Endothelial cell of umbilical vein (primary cell): ENCODE measurements around the gene PTMA.

Experiments
- CTCF ChIP-seq, 2 donors: IDR thresholded peaks; 1 replicate in 1 of 2; 2 replicates in 1 of 2; pipeline ENCODE4 v1.5.1; 2011; ENCODE audit warnings: low read length in 2 of 2, mild to moderate bottlenecking in 2 of 2, moderate library complexity in 2 of 2, control low read depth in 1 of 2, inconsistent platforms in 1 of 2, low read depth in 1 of 2; ENCODE audit not compliant: insufficient read depth in 1 of 2; ENCODE audit errors: extremely low read depth in 1 of 2
- EZH2 ChIP-seq: IDR thresholded peaks from 2 replicates; pipeline ENCODE4 v1.6.1; 2012; ENCODE audit warnings: borderline replicate concordance, low read depth, mild to moderate bottlenecking, moderate library complexity, low read length, inconsistent platforms; ENCODE audit not compliant: severe bottlenecking
- JUN ChIP-seq: IDR thresholded peaks from 2 replicates; pipeline ENCODE4 v1.6.1; 2011; ENCODE audit warnings: borderline replicate concordance, low read depth; ENCODE audit not compliant: insufficient read length, insufficient read depth
- MAX ChIP-seq: IDR thresholded peaks from 2 replicates; pipeline ENCODE4 v1.6.1; 2011; ENCODE audit not compliant: insufficient read depth, insufficient read length
- MYC ChIP-seq: IDR thresholded peaks from one replicate; pipeline ENCODE4 v1.6.1; 2011; ENCODE audit warnings: mild to moderate bottlenecking, low read depth, low read length
- POLR2A ChIP-seq: IDR thresholded peaks from 2 replicates; pipeline ENCODE4 v1.6.1; 2012; ENCODE audit warnings: low read depth, mild to moderate bottlenecking, control low read depth, low read length

GRCh38 chr2:231696004-231696367, 12.3 kb upstream of the PTMA start:
- TF ChIP-seq POLR2A (no peak), CTCF (IDR thresholded peaks at IDR 0.05; ENCODE audit: extremely low read depth in 1 of 2, insufficient read depth in 1 of 2, low read depth in 1 of 2, low read length in 2 of 2) (no peak), EZH2 (no peak), JUN (no peak), MAX (no peak), MYC (no peak)
